HepG2 (cell line): ENCODE data around the gene FBXO24. TPM values are rescaled to one million over a fixed set of nuclear protein-coding genes. Genes with fewer than 3 reads are reported as not detected.
A peak's percentile ranks its signal among the peaks of the same experiment; 100 is the strongest.

Experiments used
- ATF7 ChIP-seq, 2 experiments: fragments of 450-650 bp in 1 of 2; sonication (generic) in 1 of 2; formaldehyde crosslinking in 1 of 2; IDR thresholded peaks; 2 replicates each; pipeline versions ENCODE4 v1.4.0 to v1.6.1; 2016 to 2020; ENCODE audit warnings: antibody characterized with exemption in 1 of 2, mild to moderate bottlenecking in 1 of 2, missing genetic modification reagents in 1 of 2
- IRF2 ChIP-seq: IDR thresholded peaks from 2 replicates; pipeline ENCODE4 v1.6.1; 2018; ENCODE audit warnings: missing genetic modification reagents, missing compliant biosample characterization
- NFAT5 ChIP-seq: sonication (generic); formaldehyde crosslinking; IDR thresholded peaks from 2 replicates; pipeline ENCODE4 v1.4.0; 2020; ENCODE audit warnings: missing genetic modification reagents
- PITX1 ChIP-seq: sonication (generic); formaldehyde crosslinking; IDR thresholded peaks from 2 replicates; pipeline ENCODE4 v1.5.1; 2020; ENCODE audit warnings: mild to moderate bottlenecking, missing genetic modification reagents
- PRDM4 ChIP-seq: sonication (generic); formaldehyde crosslinking; IDR thresholded peaks from 2 replicates; pipeline ENCODE4 v1.9.0; 2021; ENCODE audit warnings: missing genetic modification reagents, borderline replicate concordance
- RBAK ChIP-seq: sonication (generic); formaldehyde crosslinking; IDR thresholded peaks from 2 replicates; pipeline ENCODE4 v1.5.1; 2020; ENCODE audit warnings: mild to moderate bottlenecking, missing genetic modification reagents
- RERE ChIP-seq: IDR thresholded peaks from 2 replicates; pipeline ENCODE4 v1.6.1; 2016; ENCODE audit warnings: low read depth, missing genetic modification reagents, missing compliant biosample characterization
- TFAP4 ChIP-seq: sonication (generic); IDR thresholded peaks from 2 replicates; pipeline ENCODE4 v1.6.1; 2016; ENCODE audit warnings: low read depth, borderline replicate concordance
- polyA plus RNA-seq, 8 experiments: library from polyadenylated mRNA; depleted of rRNA in 3 of 8; stranded (reverse) in 7 of 8; unstranded in 1 of 8; fragments of >200 nt; fragmentation: Illumina TruSeq in 4 of 8; extraction: Trizol in 4 of 8; gene quantifications; 2 replicates each; pipeline versions ENCODE4 v1.2.1 to v1.2.3, GENCODE V29; 2011 to 2016; ENCODE audit warnings: low read depth in 4 of 8, missing spikeins in 1 of 8, mixed read lengths in 1 of 8; ENCODE audit not compliant: insufficient read depth in 1 of 8
- total RNA-seq, 5 experiments: library from RNA; depleted of rRNA; stranded (reverse); fragments of >200 nt; fragmentation: Illumina TruSeq; extraction: Trizol; gene quantifications; 2 replicates each; pipeline ENCODE4 v1.2.3, GENCODE V29; 2016; ENCODE audit warnings: low read depth in 1 of 5

The FBXO24 gene
- total and polyA plus RNA-seq, 2 of the 13 experiments (the other 11 are each of a cell fraction or from before 2014, with no cell fraction given): 0.20 to 0.55 TPM

- TF ChIP-seq TFAP4 (peak; percentile 34; the same call in 1 of the 2 replicates), PITX1 (peak; percentile 20; the same call in 1 of the 2 replicates), NFAT5 (CRISPR knock-in tag) (0 out of 2 replicates have a peak, but pooled peaks have one; percentile 43), IRF2 (CRISPR knock-in tag) (peak; percentile 27; the same call in 1 of the 2 replicates), RBAK (CRISPR knock-in tag) (no peak), PRDM4 (CRISPR knock-in tag) (no peak), RERE (no peak), ATF7 (IDR thresholded peaks at IDR 0.05) (no peak), ATF7 (CRISPR knock-in tag; IDR thresholded peaks at IDR 0.05) (0 out of 2 replicates have a peak, but pooled peaks have one; percentile 39)
Measured at GRCh38 chr7:100570954-100571828, 14.9 kb upstream of the FBXO24 start (continued).
